ENCODE measurements around the gene WDR48. TPM values are rescaled to one million over a fixed set of nuclear protein-coding genes. Genes with fewer than 3 reads are reported as not detected.

Gene WDR48
- total and polyA plus RNA-seq, 9 of the 15 experiments (the other 6 are each of a cell fraction or from before 2014, with no cell fraction given): 26.6 to 70.6 (median 48.0) TPM

DNA sequence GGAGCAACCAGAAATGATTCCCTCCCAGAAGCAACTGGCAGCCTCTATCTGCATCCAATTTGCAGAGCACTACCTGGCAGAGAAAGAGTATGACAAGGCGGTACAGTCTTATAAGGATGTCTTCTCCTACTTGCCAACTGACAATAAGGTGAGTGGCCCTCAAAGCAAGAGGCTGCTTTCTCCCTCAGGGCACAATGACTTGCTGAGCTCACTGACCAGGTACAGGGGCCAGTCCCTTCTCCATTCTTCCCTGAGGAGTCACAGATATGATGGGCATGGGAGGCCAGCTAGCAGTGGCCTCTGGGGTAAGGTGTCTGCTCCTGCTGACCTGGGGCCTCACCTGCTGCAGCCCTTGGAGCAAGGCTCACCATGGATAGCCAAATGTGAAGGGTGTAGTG is 81.3 kb downstream of the WDR48 start (continued):
- TF ChIP-seq ZNF589 (CRISPR knock-in tag; IDR thresholded peaks at IDR 0.05; ENCODE audit: low read depth): no peak
- no peak for TF ChIP-seq ZNF24 (IDR thresholded peaks at IDR 0.05)

DNA sequence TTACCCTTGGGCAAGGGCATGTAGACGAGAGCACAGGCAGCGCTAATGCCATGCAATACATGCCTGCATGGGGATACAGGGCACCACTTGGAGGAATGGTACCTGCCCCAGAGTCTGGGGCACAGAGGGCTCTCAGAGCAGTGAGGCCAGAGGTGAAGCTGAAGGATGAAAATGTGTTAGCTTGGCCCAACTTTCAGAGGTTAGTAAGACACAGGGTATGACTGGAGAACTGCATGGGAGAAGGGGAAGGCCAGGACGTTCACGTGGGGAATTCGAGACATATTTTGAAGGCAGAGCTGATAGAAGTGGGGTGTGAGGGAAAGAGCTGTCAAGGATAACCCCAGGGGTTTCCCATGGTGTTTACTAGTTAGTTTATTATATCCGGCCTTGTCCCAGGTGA is 82.0 kb downstream of the WDR48 start:
- Histone ChIP-seq H3K9ac (ENCODE audit: insufficient read depth in 1 of 2, low read depth in 2 of 2, low read length in 2 of 2) (no peak overlapping the region), H3K27ac (ENCODE audit: extremely low read depth, low read depth, low read length) (no peak overlapping the region), H3K4me1 (replicated peaks in 1 of 2; ENCODE audit: control insufficient read depth in 2 of 2, insufficient read depth in 2 of 2, low read length in 2 of 2) (peaks cover 0 to 13% of the 10 kb centered on the region in 2 experiments; a peak in 2 of 5 replicates), H3K4me2 (ENCODE audit: insufficient read depth, low read length) (no peak overlapping the region), H3K27me3 (ENCODE audit: control insufficient read depth in 2 of 2, insufficient read depth in 2 of 2, low read length in 2 of 2) (peaks cover 0 to 9% of the 10 kb centered on the region in 2 experiments; a peak in 1 of 5 replicates), H3K9me1 (ENCODE audit: control insufficient read depth, insufficient read depth, low read length) (no peaks in the 10 kb centered on the region), H3K36me3 (ENCODE audit: control insufficient read depth, insufficient read depth, low read length) (no peaks in the 10 kb centered on the region), H3K79me2 (ENCODE audit: control insufficient read depth, insufficient read depth, low read length) (no peaks in the 10 kb centered on the region), H2AFZ (ENCODE audit: low read depth, low read length) (no peak overlapping the region), H4K20me1 (replicated peaks; ENCODE audit: control insufficient read depth, insufficient read depth, low read length) (peaks cover 5% of the 10 kb centered on the region; the same call in 1 of the 2 replicates), H3K9me3 (replicated peaks; ENCODE audit: control insufficient read depth, insufficient read depth, low read depth, low read length) (no peaks in the 10 kb centered on the region), H3K4me3 (no peak overlapping the region)
- ChIA-PET POLR2A (interaction anchor here (0.6 to 1.8 kb wide), 6 partner anchors 7 to 31 kb away, joined by 4 to 7 read pairs (median 4); no protein-coding TSS in a partner anchor), CTCF (ENCODE audit: low intra/inter-chr PET ratio) (no interaction called here)
- in situ Hi-C loops (cut with MboI): no loop called here
- WGBS (ENCODE audit: insufficient coverage, low coverage, missing lambda C conversion rate): 15% methylated on average over 6 of the region's 6 CpGs
- TF ChIP-seq CCAR2 (IDR thresholded peaks at IDR 0.05; ENCODE audit: low read depth, low read length) (no peak), NONO (IDR thresholded peaks at IDR 0.05; ENCODE audit: low read depth in 2 of 2, low read length in 1 of 2) (no peak), ZNF707 (CRISPR knock-in tag; conservative IDR thresholded peaks at IDR 0.05) (no peak), POLR3G (IDR thresholded peaks at IDR 0.05; ENCODE audit: extremely low read depth, insufficient read length, insufficient replicate concordance) (no peak), ZNF561 (CRISPR knock-in tag; conservative IDR thresholded peaks at IDR 0.05) (no peak), JUNB (CRISPR knock-in tag; conservative IDR thresholded peaks at IDR 0.05) (no peak), ZNF764 (CRISPR knock-in tag; IDR thresholded peaks at IDR 0.05; ENCODE audit: low read depth) (no peak), TFAM (CRISPR knock-in tag; conservative IDR thresholded peaks at IDR 0.05) (no peak), KDM2B (CRISPR knock-in tag; IDR thresholded peaks at IDR 0.05) (no peak), KAT8 (IDR thresholded peaks at IDR 0.05; ENCODE audit: low read depth) (no peak), SP2 (IDR thresholded peaks at IDR 0.05; ENCODE audit: extremely low read depth, low read depth, low read length, poor library complexity, severe bottlenecking) (no peak), ZNF175 (CRISPR knock-in tag; IDR thresholded peaks at IDR 0.05; ENCODE audit: low read depth) (no peak), ZNF445 (CRISPR knock-in tag; IDR thresholded peaks at IDR 0.05; ENCODE audit: low read depth) (no peak), THAP12 (CRISPR knock-in tag; IDR thresholded peaks at IDR 0.05) (no peak), BCL6 (CRISPR knock-in tag; IDR thresholded peaks at IDR 0.05) (no peak)
- TF ChIP-seq, protein P1, sequence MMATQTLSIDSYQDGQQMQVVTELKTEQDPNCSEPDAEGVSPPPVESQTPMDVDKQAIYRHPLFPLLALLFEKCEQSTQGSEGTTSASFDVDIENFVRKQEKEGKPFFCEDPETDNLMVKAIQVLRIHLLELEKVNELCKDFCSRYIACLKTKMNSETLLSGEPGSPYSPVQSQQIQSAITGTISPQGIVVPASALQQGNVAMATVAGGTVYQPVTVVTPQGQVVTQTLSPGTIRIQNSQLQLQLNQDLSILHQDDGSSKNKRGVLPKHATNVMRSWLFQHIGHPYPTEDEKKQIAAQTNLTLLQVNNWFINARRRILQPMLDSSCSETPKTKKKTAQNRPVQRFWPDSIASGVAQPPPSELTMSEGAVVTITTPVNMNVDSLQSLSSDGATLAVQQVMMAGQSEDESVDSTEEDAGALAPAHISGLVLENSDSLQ (IDR thresholded peaks at IDR 0.05): no peak
- FAIRE-seq: no peak
- ATAC-seq: no peak
- no peak for DNase-seq (ENCODE audit: extremely low read depth in 1 of 4, low spot score in 3 of 4)
- intact Hi-C loops (cut with micrococcal nuclease): no loop called here
- no TSS peak for BruUV-seq (replicated peaks)
